ENCODE results near the gene PPCDC.

DNA sequence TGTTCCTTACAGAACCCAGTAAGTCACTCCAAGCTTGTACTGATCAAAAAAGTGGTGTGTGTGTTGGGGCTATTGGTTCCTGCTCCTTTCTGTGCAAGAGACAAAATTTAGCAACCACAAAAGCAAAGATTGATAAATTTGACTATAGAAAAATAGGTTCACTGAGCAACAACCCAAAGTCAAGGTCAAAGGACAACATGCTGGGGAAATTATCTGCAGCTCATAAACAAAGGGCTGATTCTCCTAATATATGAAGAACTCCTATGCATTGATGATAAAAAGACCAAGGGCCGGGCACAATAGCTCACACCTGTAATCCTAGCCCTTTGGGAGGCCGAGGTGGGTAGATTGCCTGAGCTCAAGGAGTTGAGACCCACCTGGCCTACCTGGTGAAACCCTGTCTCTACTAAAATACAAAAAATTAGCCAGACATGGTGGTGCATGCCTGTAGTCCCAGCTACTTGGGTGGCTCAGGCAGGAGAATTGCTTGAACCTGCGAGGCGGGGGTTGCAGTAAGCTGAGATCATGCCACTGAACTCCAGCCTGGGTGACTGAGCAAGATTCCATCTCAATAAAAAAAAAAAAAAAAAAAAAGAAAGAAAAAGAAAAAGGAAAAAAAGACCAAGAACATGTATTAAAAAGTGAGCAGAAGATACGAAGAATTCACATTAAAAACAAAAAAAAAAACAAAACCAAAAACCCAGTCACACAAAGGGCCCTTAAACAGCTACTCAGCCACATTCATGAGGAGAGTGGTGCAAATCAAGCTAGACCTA, 29.8 kb downstream of the PPCDC start:
- TF ChIP-seq POLR2A (IDR thresholded peaks at IDR 0.05; ENCODE audit: low read depth, low read length) (no peak), POLR2AphosphoS5 (IDR thresholded peaks at IDR 0.05; ENCODE audit: low read depth, low read length) (no peak), TAF1 (IDR thresholded peaks at IDR 0.05; ENCODE audit: low read depth, low read length) (no peak), SPI1 (IDR thresholded peaks at IDR 0.05; ENCODE audit: low read depth, low read length) (no peak), PAX5 (IDR thresholded peaks at IDR 0.05; ENCODE audit: insufficient read depth, low read length, severe bottlenecking) (no peak), POU2F2 (IDR thresholded peaks at IDR 0.05; ENCODE audit: low read depth, low read length) (no peak)

Data from GM12891 (cell line).